Naive thymus-derived CD4-positive, alpha-beta T cell (primary cell): ENCODE data around the gene CRELD1. TPM values are rescaled to one million over a fixed set of nuclear protein-coding genes. Genes with fewer than 3 reads are reported as not detected.

ENCODE experiments used
- ATAC-seq: fragments of 150-1000 bp; cut with Tn5 transposase; 2 replicates; pipeline ENCODE4 v1.10.0; 2021; ENCODE audit warnings: mild to moderate bottlenecking, moderate library complexity
- CTCF ChIA-PET: fragments of 350-600 bp; sonication (Branson Sonifier 250); formaldehyde crosslinking; loops from one replicate; lab custom pipeline; 2021; ENCODE audit warnings: antibody characterized with exemption; lab: Charles Lee
- POLR2A ChIA-PET: fragments of 350-600 bp; sonication (Branson Sonifier 250); formaldehyde crosslinking; loops from one replicate; lab custom pipeline; 2021; ENCODE audit warnings: antibody characterized with exemption, inconsistent platforms; lab: Charles Lee
- DNase-seq, 9 donors: peaks; one replicate each; pipeline versions ENCODE4 v3.0.0 to v3.0.0-alpha.2; 2020 to 2022; ENCODE audit warnings: mixed read lengths in 1 of 9
- H3K27ac ChIP-seq: one replicate; pipeline ENCODE4 v1.7.0; 2013; ENCODE audit warnings: mild to moderate bottlenecking, low read depth, low read length, moderate library complexity
- H3K27me3 ChIP-seq, 2 donors: one replicate each; pipeline ENCODE4 v1.7.0; 2013; ENCODE audit warnings: low read length in 2 of 2, mild to moderate bottlenecking in 2 of 2, moderate library complexity in 2 of 2; ENCODE audit not compliant: control insufficient read depth in 2 of 2, insufficient read depth in 2 of 2
- H3K36me3 ChIP-seq, 3 experiments: 1 replicate in 2 of 3; 2 replicates in 1 of 3; pipeline ENCODE4 v1.7.0; 2013; ENCODE audit warnings: low read length in 3 of 3, mild to moderate bottlenecking in 3 of 3, moderate library complexity in 1 of 3; ENCODE audit not compliant: insufficient read depth in 3 of 3, control insufficient read depth in 2 of 3
- H3K4me1 ChIP-seq, 2 donors: one replicate each; pipeline ENCODE4 v1.7.0; 2013; ENCODE audit warnings: low read length in 2 of 2, mild to moderate bottlenecking in 2 of 2, moderate library complexity in 1 of 2; ENCODE audit not compliant: control insufficient read depth in 2 of 2, insufficient read depth in 2 of 2
- H3K4me3 ChIP-seq: 2 replicates; pipeline ENCODE4 v1.7.0; 2013; ENCODE audit warnings: mild to moderate bottlenecking, low read length
- H3K9me3 ChIP-seq, 3 experiments: 1 replicate in 2 of 3; 2 replicates in 1 of 3; pipeline ENCODE4 v1.7.0; 2013; ENCODE audit warnings: low read length in 3 of 3; ENCODE audit not compliant: control insufficient read depth in 2 of 3
- H3K27ac Mint-ChIP-seq, 9 donors: one replicate each; pipeline ENCODE4 v1.8.0; 2020 to 2022; ENCODE audit warnings: mixed read lengths in 9 of 9, mild to moderate bottlenecking in 8 of 9, moderate library complexity in 5 of 9, inconsistent platforms in 2 of 9
- H3K27me3 Mint-ChIP-seq, 5 donors: one replicate each; pipeline ENCODE4 v1.8.0; 2021 to 2022; ENCODE audit warnings: mixed read lengths in 5 of 5, mild to moderate bottlenecking in 1 of 5
- H3K36me3 Mint-ChIP-seq, 5 donors: one replicate each; pipeline ENCODE4 v1.8.0; 2020 to 2022; ENCODE audit warnings: mixed read lengths in 5 of 5, mild to moderate bottlenecking in 3 of 5, inconsistent platforms in 1 of 5
- H3K4me1 Mint-ChIP-seq, 7 donors: one replicate each; pipeline ENCODE4 v1.8.0; 2020 to 2022; ENCODE audit warnings: mixed read lengths in 7 of 7, mild to moderate bottlenecking in 3 of 7, inconsistent platforms in 1 of 7
- H3K4me3 Mint-ChIP-seq, 10 donors: one replicate each; pipeline ENCODE4 v1.8.0; 2020 to 2022; ENCODE audit warnings: mild to moderate bottlenecking in 10 of 10, mixed read lengths in 10 of 10, moderate library complexity in 6 of 10, inconsistent platforms in 2 of 10
- H3K9me3 Mint-ChIP-seq, 11 donors: one replicate each; pipeline ENCODE4 v1.8.0; 2020 to 2022; ENCODE audit warnings: mixed read lengths in 11 of 11, mild to moderate bottlenecking in 4 of 11, inconsistent platforms in 1 of 11, moderate library complexity in 1 of 11
- intact Hi-C, 2 donors: fragments of 100-400 bp; cut with micrococcal nuclease; formaldehyde crosslinking; loops; one replicate each; pipeline ENCODE4 v1.15.1; 2023
- polyA plus RNA-seq, 2 donors: library from polyadenylated mRNA; unstranded; fragments of 300-500 nt; fragmentation: Illumina TruSeq; gene quantifications; one replicate each; pipeline ENCODE4 v1.2.3, GENCODE V29; 2021
- total RNA-seq, 6 experiments: library from RNA in 5 of 6; stranded (reverse) in 5 of 6; gene quantifications; 1 replicate in 5 of 6; 2 replicates in 1 of 6; pipeline ENCODE4 v1.2.3 and lab custom pipeline; 2021 to 2026

Gene CRELD1
- total and polyA plus RNA-seq, 7 experiments from 2014 or later, result 21.0 to 64.9 (median 30.1) TPM

DNA sequence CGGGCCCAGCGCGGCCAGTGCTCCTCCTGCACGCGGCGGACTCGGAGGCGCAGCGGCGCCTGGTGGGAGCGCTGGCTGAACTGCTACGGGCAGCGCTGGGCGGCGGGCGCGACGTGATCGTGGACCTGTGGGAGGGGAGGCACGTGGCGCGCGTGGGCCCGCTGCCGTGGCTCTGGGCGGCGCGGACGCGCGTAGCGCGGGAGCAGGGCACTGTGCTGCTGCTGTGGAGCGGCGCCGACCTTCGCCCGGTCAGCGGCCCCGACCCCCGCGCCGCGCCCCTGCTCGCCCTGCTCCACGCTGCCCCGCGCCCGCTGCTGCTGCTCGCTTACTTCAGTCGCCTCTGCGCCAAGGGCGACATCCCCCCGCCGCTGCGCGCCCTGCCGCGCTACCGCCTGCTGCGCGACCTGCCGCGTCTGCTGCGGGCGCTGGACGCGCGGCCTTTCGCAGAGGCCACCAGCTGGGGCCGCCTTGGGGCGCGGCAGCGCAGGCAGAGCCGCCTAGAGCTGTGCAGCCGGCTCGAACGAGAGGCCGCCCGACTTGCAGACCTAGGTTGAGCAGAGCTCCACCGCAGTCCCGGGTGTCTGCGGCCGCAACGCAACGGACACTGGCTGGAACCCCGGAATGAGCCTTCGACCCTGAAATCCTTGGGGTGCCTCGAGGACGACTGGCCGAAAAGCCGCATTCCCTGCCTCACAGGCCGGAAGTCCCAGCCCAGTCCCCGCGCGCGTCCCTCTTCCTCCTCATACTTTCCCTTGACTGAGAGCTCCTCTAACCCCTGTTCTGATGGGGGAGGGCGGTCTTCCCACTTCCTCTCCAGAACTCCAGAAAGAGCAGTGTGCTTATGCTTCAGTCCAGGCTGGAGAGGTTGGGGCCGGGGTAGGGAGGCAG is 18.1 kb upstream of the CRELD1 start:
- DNase-seq (peak in 6 of 9 donors; percentile 16 to 52 (median 24)), ATAC-seq (peak; percentile 63)
- Histone ChIP-seq H3K9me3 (no peaks in the 10 kb centered on the region), H3K36me3 (no peaks in the 10 kb centered on the region), H3K27me3 (no peaks in the 10 kb centered on the region), H3K4me3 (peak overlapping the region; percentile 48), H3K27ac (peak overlapping the region; percentile 8), H3K4me1 (peaks cover 0 to 11% of the 10 kb centered on the region in 2 donors)
- Mint-ChIP-seq H3K27me3 (no peaks in the 10 kb centered on the region), H3K9me3 (no peaks in the 10 kb centered on the region), H3K27ac (no peak overlapping the region), H3K4me1 (peaks cover 0 to 18% (median 8%) of the 10 kb centered on the region in 7 donors), H3K36me3 (no peaks in the 10 kb centered on the region), H3K4me3 (peak overlapping the region; percentile 72 to 86 (median 79))
- POLR2A ChIA-PET, result interaction anchor here (1.0 to 2.1 kb wide), 3 partner anchors 16 to 72 kb away, joined by 3 to 18 read pairs (median 3); partner anchors contain the start of genes CRELD1, JAGN1 and RPUSD3
- intact Hi-C loops, result loop anchor here (1.0 to 2.0 kb wide), 4 partner anchors 17 to 67 kb away; partner anchors contain the start of genes CRELD1 (in 2 of the 2) and JAGN1 (in 1 of the 2)
- CTCF ChIA-PET, result interaction anchor here (0.7 kb wide), 1 partner anchor 16 kb away, joined by 3 read pairs; no protein-coding TSS in a partner anchor

DNA sequence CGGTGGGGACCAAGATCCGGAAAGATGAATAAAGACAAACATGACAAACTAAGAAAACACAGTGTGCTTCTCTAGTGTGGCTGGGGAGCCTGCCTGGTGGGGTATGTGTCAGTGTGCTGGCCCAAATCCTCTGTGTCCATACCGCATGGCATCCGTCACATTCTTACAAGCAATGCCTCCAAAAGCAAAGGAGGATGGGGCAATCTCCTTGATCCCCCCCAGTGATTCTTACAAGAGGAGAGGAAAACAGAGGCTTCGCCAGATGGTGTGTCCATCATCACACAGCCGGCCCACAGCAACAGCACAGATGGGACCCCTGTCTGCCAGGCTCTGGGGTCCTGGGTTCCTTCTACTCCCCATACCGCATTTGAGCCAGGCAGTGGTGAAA is 17.3 kb upstream of the CRELD1 start:
- POLR2A ChIA-PET, result interaction anchor here (0.9 to 2.1 kb wide), 3 partner anchors 16 to 72 kb away, joined by 3 to 18 read pairs (median 3); partner anchors contain the start of genes CRELD1 and RPUSD3
- Histone ChIP-seq H3K4me1 (peaks cover 0 to 11% of the 10 kb centered on the region in 2 donors), H3K4me3 (peak overlapping the region; percentile 20), H3K27ac (no peak overlapping the region), H3K36me3 (no peaks in the 10 kb centered on the region), H3K27me3 (no peaks in the 10 kb centered on the region), H3K9me3 (no peaks in the 10 kb centered on the region)
- Mint-ChIP-seq H3K4me1 (peaks cover 0 to 18% (median 8%) of the 10 kb centered on the region in 7 donors), H3K27ac (peak overlapping the region in 5 of 9 donors; percentile 19 to 80 (median 55)), H3K27me3 (no peaks in the 10 kb centered on the region), H3K4me3 (peak overlapping the region; percentile 68 to 86 (median 78)), H3K9me3 (no peaks in the 10 kb centered on the region), H3K36me3 (no peaks in the 10 kb centered on the region)
- CTCF ChIA-PET, result no interaction called here
- intact Hi-C loops, result loop anchor here (1.0 to 2.0 kb wide), 2 partner anchors 16 to 17 kb away; partner anchors contain the start of gene CRELD1 (in 2 of the 2)
- ATAC-seq, result no peak
- no peak for DNase-seq

- Mint-ChIP-seq H3K4me1 (peaks cover 0 to 18% (median 8%) of the 10 kb centered on the region in 7 donors), H3K27ac (peak within 1 kb of the TSS in 6 of 9 donors; percentile 19 to 80 (median 62)), H3K9me3 (no peaks in the 10 kb centered on the region), H3K36me3 (no peaks in the 10 kb centered on the region), H3K4me3 (peak within 1 kb of the TSS; percentile 72 to 86 (median 79)), H3K27me3 (no peaks in the 10 kb centered on the region)
- POLR2A ChIA-PET, result interaction anchor here (0.9 to 2.1 kb wide), 2 partner anchors 15 to 18 kb away, joined by 3 to 18 read pairs; partner anchors contain the start of gene CRELD1
- H3K4me3 ChIP-seq, result peak within 1 kb of the TSS; percentile 48
- H3K27ac ChIP-seq, result no peak within 1 kb of the TSS
- peaks cover 0 to 11% of the 10 kb centered on the region in 2 donors for H3K4me1 ChIP-seq
- H3K27me3 ChIP-seq, result no peaks in the 10 kb centered on the region
- CTCF ChIA-PET, result no interaction called here
- DNase-seq, result peak in 2 of 9 donors; percentile 9 to 18
- intact Hi-C loops, result loop anchor here (1.0 to 2.0 kb wide), 2 partner anchors 16 kb away; partner anchors contain the start of gene CRELD1 (in 2 of the 2)
- peak; percentile 40 for ATAC-seq
- H3K9me3 ChIP-seq, result no peaks in the 10 kb centered on the region
- no peaks in the 10 kb centered on the region for H3K36me3 ChIP-seq
Observed at GRCh38 chr3:9916734-9917680, 16.6 kb upstream of the CRELD1 start, which contains the start of gene IL17RC. Gene IL17RC, plus strand, starts transcription at chr3:9917098. Its CDS starts 218 bp downstream, at chr3:9917316.

DNA sequence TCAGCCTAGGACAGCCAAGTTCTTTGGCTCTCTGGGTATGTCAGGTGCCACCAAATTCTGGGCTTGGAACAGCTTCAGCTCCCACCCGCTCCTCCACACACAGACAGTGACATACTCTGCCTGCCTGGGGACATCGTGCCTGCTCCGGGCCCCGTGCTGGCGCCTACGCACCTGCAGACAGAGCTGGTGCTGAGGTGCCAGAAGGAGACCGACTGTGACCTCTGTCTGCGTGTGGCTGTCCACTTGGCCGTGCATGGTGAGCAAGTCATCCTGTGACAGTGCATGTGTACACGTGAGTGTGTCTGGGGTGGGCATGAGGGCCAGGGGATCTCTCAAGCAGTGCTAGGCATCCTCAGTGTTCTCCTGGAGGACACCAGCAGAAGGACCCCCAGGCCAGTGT is 15.8 kb upstream of the CRELD1 start:
- Mint-ChIP-seq H3K27ac (peak overlapping the region in 2 of 9 donors; percentile 13 to 51), H3K4me1 (peaks cover 0 to 13% (median 8%) of the 10 kb centered on the region in 7 donors), H3K36me3 (no peaks in the 10 kb centered on the region), H3K4me3 (peak overlapping the region in 3 of 10 donors; percentile 5 to 14 (median 13)), H3K9me3 (peaks cover 0 to 3% (median 0%) of the 10 kb centered on the region in 11 donors), H3K27me3 (peaks cover 0 to 4% (median 0%) of the 10 kb centered on the region in 5 donors)
- Histone ChIP-seq H3K27ac (no peak overlapping the region), H3K4me3 (no peak overlapping the region), H3K9me3 (no peaks in the 10 kb centered on the region), H3K27me3 (no peaks in the 10 kb centered on the region), H3K4me1 (peaks cover 0 to 11% of the 10 kb centered on the region in 2 donors), H3K36me3 (no peaks in the 10 kb centered on the region)
- ATAC-seq (no peak), DNase-seq (no peak)
- intact Hi-C loops, result loop anchor here in 1 of 2 donors (2.0 kb wide), 1 partner anchor 15 kb away; the partner anchor contains the start of gene CRELD1
- ChIA-PET POLR2A (interaction anchor here (1.1 kb wide), 1 partner anchor 16 kb away, joined by 3 read pairs; the partner anchor contains the start of gene CRELD1), CTCF (no interaction called here)

GRCh38 chr3:9918261-9919038 is 15.2 kb upstream of the CRELD1 start:
- Mint-ChIP-seq H3K4me1 (peaks cover 0 to 13% (median 8%) of the 10 kb centered on the region in 7 donors), H3K4me3 (peak overlapping the region in 1 of 10 donors; percentile 62), H3K27ac (peak overlapping the region in 2 of 9 donors; percentile 13 to 14), H3K36me3 (no peaks in the 10 kb centered on the region), H3K27me3 (peaks cover 0 to 4% (median 0%) of the 10 kb centered on the region in 5 donors), H3K9me3 (peaks cover 0 to 3% (median 0%) of the 10 kb centered on the region in 11 donors)
- no peaks in the 10 kb centered on the region for H3K36me3 ChIP-seq
- H3K4me1 ChIP-seq, result peaks cover 0 to 11% of the 10 kb centered on the region in 2 donors
- ATAC-seq (no peak), DNase-seq (no peak)
- ChIA-PET CTCF (no interaction called here), POLR2A (interaction anchor here (1.1 kb wide), 1 partner anchor 15 kb away, joined by 3 read pairs; the partner anchor contains the start of gene CRELD1)
- no peak overlapping the region for H3K27ac ChIP-seq
- H3K4me3 ChIP-seq, result no peak overlapping the region
- H3K9me3 ChIP-seq, result no peaks in the 10 kb centered on the region
- intact Hi-C loops, result no loop called here
- no peaks in the 10 kb centered on the region for H3K27me3 ChIP-seq
